SK-N-SH treated with all-trans-retinoic acid at 6 μM for 48 hours (cell line): Measurements from ENCODE around the gene VWF.
"Not testable (repeated sequence)": the region's sequence is repeated elsewhere in the genome, so short reads cannot be mapped to it uniquely, and the experiment has no call there.

ENCODE experiments used
- ATAC-seq: fragments of 200-7000 bp; cut with Tn5 transposase; 3 replicates; pipeline ENCODE4 v1.9.1; 2020; ENCODE audit warnings: mild to moderate bottlenecking, moderate library complexity
- ARNTL ChIP-seq: fragments of 450-650 bp; formaldehyde crosslinking; IDR thresholded peaks from 2 replicates; pipeline ENCODE4 v1.5.0; 2020; ENCODE audit warnings: low read depth, mild to moderate bottlenecking, moderate library complexity, borderline replicate concordance
- BACH2 ChIP-seq: fragments of 250-450 bp; sonication (Bioruptor Pico); IDR thresholded peaks from 2 replicates; pipeline ENCODE4 v1.9.0; 2021; ENCODE audit warnings: mild to moderate bottlenecking, borderline replicate concordance
- CSDC2 ChIP-seq: fragments of 250-450 bp; sonication (Bioruptor Pico); IDR thresholded peaks from 2 replicates; pipeline ENCODE4 v1.5.0; 2020; ENCODE audit warnings: mild to moderate bottlenecking, moderate library complexity
- CSRNP3 ChIP-seq: fragments of 250-450 bp; sonication (Bioruptor Pico); IDR thresholded peaks from 2 replicates; pipeline ENCODE4 v1.5.1; 2021; ENCODE audit warnings: mild to moderate bottlenecking, moderate library complexity
- ESRRG ChIP-seq: fragments of 250-450 bp; sonication (Bioruptor Pico); IDR thresholded peaks from 2 replicates; pipeline ENCODE4 v1.6.1; 2021; ENCODE audit warnings: mild to moderate bottlenecking
- GLIS3 ChIP-seq: fragments of 250-450 bp; sonication (Bioruptor Pico); IDR thresholded peaks from 2 replicates; pipeline ENCODE4 v1.5.0; 2020; ENCODE audit warnings: mild to moderate bottlenecking, moderate library complexity
- ISL1 ChIP-seq: fragments of 250-450 bp; sonication (Bioruptor Pico); IDR thresholded peaks from 2 replicates; pipeline ENCODE4 v2.1.2; 2022; ENCODE audit warnings: mild to moderate bottlenecking, moderate library complexity
- OSR1 ChIP-seq: fragments of 250-450 bp; sonication (Bioruptor Pico); IDR thresholded peaks from 2 replicates; pipeline ENCODE4 v1.8.0; 2022; ENCODE audit warnings: moderate library complexity, mild to moderate bottlenecking, inconsistent platforms
- PATZ1 ChIP-seq: fragments of 250-450 bp; sonication (Bioruptor Pico); IDR thresholded peaks from 2 replicates; pipeline ENCODE4 v1.8.0; 2020; ENCODE audit warnings: mild to moderate bottlenecking, moderate library complexity, borderline replicate concordance
- POU6F1 ChIP-seq: fragments of 250-450 bp; sonication (Bioruptor Pico); IDR thresholded peaks from 2 replicates; pipeline ENCODE4 v1.8.0; 2021; ENCODE audit warnings: low read depth, mild to moderate bottlenecking, moderate library complexity, borderline replicate concordance
- PPARA ChIP-seq: fragments of 250-450 bp; sonication (Bioruptor Pico); IDR thresholded peaks from 2 replicates; pipeline ENCODE4 v1.5.0; 2020; ENCODE audit warnings: mild to moderate bottlenecking, borderline replicate concordance
- RARB ChIP-seq: fragments of 250-450 bp; sonication (Bioruptor Pico); IDR thresholded peaks from 2 replicates; pipeline ENCODE4 v1.8.0; 2021; ENCODE audit warnings: mild to moderate bottlenecking, moderate library complexity
- SNAI2 ChIP-seq: fragments of 250-450 bp; sonication (Bioruptor Pico); IDR thresholded peaks from 2 replicates; pipeline ENCODE4 v1.5.0; 2020; ENCODE audit warnings: mild to moderate bottlenecking, moderate library complexity
- TOX ChIP-seq: fragments of 250-450 bp; sonication (Bioruptor Pico); IDR thresholded peaks from 2 replicates; pipeline ENCODE4 v1.8.0; 2021; ENCODE audit warnings: mild to moderate bottlenecking, moderate library complexity, borderline replicate concordance
- TSHZ2 ChIP-seq: fragments of 250-450 bp; sonication (Bioruptor Pico); IDR thresholded peaks from 2 replicates; pipeline ENCODE4 v1.5.0; 2020; ENCODE audit warnings: mild to moderate bottlenecking, moderate library complexity
- ZC3H10 ChIP-seq: fragments of 250-450 bp; sonication (Bioruptor Pico); IDR thresholded peaks from 2 replicates; pipeline ENCODE4 v1.5.1; 2021; ENCODE audit warnings: mild to moderate bottlenecking, moderate library complexity
- ZFP3 ChIP-seq: fragments of 250-450 bp; sonication (Bioruptor Pico); IDR thresholded peaks from 2 replicates; pipeline ENCODE4 v1.5.0; 2020; ENCODE audit warnings: mild to moderate bottlenecking, moderate library complexity
- ZFP30 ChIP-seq: fragments of 450-650 bp; formaldehyde crosslinking; IDR thresholded peaks from 2 replicates; pipeline ENCODE4 v1.5.0; 2022; ENCODE audit warnings: mild to moderate bottlenecking, moderate library complexity
- ZNF565 ChIP-seq: fragments of 450-650 bp; formaldehyde crosslinking; conservative IDR thresholded peaks from 2 replicates; pipeline ENCODE4 v1.5.0; 2020; ENCODE audit warnings: low read depth, mild to moderate bottlenecking, moderate library complexity
- ZNF70 ChIP-seq: fragments of 450-650 bp; formaldehyde crosslinking; IDR thresholded peaks from 2 replicates; pipeline ENCODE4 v1.5.0; 2020; ENCODE audit warnings: mild to moderate bottlenecking, moderate library complexity
- ZNF8 ChIP-seq: fragments of 450-650 bp; formaldehyde crosslinking; IDR thresholded peaks from 2 replicates; pipeline ENCODE4 v1.5.0; 2020; ENCODE audit warnings: mild to moderate bottlenecking, moderate library complexity
- TF ChIP-seq, protein P1 (sequence below): fragments of 250-450 bp; sonication (Bioruptor Pico); IDR thresholded peaks from 2 replicates; pipeline ENCODE4 v1.5.1; 2020; ENCODE audit warnings: low read depth, mild to moderate bottlenecking, moderate library complexity

Gene VWF

GRCh38 chr12:6020930-6021329 is 103.5 kb downstream of the VWF start:
- no peak for ATAC-seq
- TF ChIP-seq TOX (CRISPR knock-in tag): no peak
- TF ChIP-seq ZNF565: no peak
- TF ChIP-seq RARB (CRISPR knock-in tag): no peak
- no peak for TF ChIP-seq BACH2 (CRISPR knock-in tag)
- no peak for TF ChIP-seq ZFP3
- TF ChIP-seq ISL1 (CRISPR knock-in tag): no peak
- no peak for TF ChIP-seq SNAI2 (CRISPR knock-in tag)
- TF ChIP-seq POU6F1 (CRISPR knock-in tag): no peak
- no peak for TF ChIP-seq ZNF70 (CRISPR knock-in tag)
- TF ChIP-seq TSHZ2: no peak
- no peak for TF ChIP-seq OSR1
- no peak for TF ChIP-seq ZFP30 (CRISPR knock-in tag)
- TF ChIP-seq PATZ1 (CRISPR knock-in tag): no peak
- TF ChIP-seq ARNTL: no peak
- TF ChIP-seq, protein P1, sequence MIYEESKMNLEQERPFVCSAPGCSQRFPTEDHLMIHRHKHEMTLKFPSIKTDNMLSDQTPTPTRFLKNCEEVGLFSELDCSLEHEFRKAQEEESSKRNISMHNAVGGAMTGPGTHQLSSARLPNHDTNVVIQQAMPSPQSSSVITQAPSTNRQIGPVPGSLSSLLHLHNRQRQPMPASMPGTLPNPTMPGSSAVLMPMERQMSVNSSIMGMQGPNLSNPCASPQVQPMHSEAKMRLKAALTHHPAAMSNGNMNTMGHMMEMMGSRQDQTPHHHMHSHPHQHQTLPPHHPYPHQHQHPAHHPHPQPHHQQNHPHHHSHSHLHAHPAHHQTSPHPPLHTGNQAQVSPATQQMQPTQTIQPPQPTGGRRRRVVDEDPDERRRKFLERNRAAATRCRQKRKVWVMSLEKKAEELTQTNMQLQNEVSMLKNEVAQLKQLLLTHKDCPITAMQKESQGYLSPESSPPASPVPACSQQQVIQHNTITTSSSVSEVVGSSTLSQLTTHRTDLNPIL (CRISPR knock-in tag): no peak
- no peak for TF ChIP-seq ESRRG (CRISPR knock-in tag)
- no peak for TF ChIP-seq GLIS3 (CRISPR knock-in tag)

DNA sequence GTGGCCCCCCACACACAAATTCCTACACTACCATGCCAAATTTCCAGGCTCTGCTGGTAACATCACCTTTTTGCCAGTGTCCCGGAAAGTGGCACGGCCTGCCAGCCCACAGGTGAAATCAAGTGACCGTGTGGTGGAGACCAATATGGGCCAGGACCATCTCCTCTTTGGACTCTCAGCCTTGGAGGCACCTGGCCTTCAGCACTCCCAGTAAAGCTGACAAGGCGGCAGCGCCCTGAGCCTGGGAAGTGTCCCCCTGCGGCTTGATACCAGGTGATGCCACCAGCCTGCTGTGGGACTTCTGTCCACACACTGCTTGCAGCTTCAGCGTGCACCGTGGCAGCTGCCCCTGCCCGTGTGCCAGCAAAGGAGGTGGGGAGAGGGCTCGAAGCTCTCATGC is 104.0 kb downstream of the VWF start:
- ATAC-seq: not testable (repeated sequence)

DNA sequence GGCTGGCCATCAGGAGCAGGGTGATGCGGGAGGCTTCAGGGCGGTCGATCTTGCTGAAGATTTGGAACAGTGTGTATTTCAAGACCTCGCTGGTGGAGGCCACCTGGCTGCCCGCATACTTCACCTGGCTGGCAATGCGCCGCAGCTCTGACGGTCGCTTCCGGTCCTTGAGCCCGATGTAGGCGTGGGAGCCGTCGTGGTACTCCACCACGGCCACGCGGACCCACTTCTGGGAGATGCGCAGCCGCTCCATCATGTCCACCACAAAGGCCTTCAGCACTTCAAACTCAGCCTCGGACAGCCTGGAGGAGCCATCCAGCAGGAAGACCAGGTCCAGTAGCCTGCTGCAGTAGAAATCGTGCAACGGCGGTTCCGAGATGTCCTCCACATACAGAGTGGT is 105.2 kb downstream of the VWF start:
- ATAC-seq: not testable (repeated sequence)

- no peak for ATAC-seq
- TF ChIP-seq ZC3H10 (CRISPR knock-in tag) (no peak), ESRRG (CRISPR knock-in tag) (no peak), TOX (CRISPR knock-in tag) (no peak), ZNF8 (no peak), CSRNP3 (no peak), GLIS3 (CRISPR knock-in tag) (no peak), ZFP3 (no peak), SNAI2 (CRISPR knock-in tag) (no peak), ZFP30 (CRISPR knock-in tag) (no peak), POU6F1 (CRISPR knock-in tag) (no peak), ZNF70 (CRISPR knock-in tag) (no peak), PPARA (no peak), CSDC2 (CRISPR knock-in tag) (no peak), OSR1 (no peak)
- TF ChIP-seq, protein P1 (CRISPR knock-in tag): no peak
Observed at GRCh38 chr12:6018265-6018664, 106.2 kb downstream of the VWF start.
